HG02678 (cell line): ENCODE results near the gene METTL17.
"Not testable (repeated sequence)": the region's sequence is repeated elsewhere in the genome, so short reads cannot be mapped to it uniquely, and the experiment has no call there.

Source experiments
- ATAC-seq: cut with Tn5 transposase; IDR thresholded peaks from one replicate; pipeline ENCODE4 v1.9.1; 2021; ENCODE audit warnings: mild to moderate bottlenecking, moderate library complexity; ENCODE audit not compliant: unreplicated experiment

Gene METTL17

DNA sequence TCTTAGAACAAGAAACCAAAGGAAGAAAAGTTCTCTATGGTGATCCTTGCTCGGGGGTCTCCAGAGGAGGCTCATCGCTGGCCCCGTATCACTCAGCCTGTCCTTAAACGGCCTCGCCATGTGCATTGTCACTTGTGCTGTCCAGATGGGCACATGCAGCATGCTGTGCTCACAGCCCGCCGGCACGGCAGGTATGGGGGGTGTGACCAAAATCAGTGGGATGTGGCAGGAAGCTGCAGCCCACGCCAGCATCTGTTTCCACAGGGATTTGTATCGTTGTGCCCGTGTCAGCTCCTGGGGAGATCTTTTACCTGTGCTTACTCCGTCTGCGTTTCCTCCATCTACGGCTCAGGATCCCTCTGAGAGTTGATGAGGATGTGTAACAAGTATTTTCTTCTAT is 6.7 kb downstream of the METTL17 start:
- ATAC-seq = no peak

DNA sequence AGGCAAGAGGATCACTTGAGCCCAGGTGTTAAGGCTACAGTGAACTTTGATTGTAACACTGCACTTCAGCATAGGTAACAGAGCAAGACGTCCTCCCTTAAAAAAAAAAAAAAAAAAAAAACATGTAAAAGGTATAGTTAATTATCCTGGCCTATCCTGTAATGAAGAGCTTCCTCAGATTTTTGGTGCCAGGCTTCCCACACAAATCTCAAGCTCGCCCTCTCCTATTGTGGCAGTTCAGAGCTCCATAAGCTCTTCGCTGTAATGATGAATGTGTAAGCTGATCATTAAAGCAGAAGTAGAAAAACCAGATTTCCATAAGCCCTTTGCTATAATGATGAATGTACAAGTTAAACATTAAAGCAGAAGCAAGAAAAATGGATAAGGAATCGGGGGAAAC is 7.3 kb downstream of the METTL17 start:
- ATAC-seq = no peak

DNA sequence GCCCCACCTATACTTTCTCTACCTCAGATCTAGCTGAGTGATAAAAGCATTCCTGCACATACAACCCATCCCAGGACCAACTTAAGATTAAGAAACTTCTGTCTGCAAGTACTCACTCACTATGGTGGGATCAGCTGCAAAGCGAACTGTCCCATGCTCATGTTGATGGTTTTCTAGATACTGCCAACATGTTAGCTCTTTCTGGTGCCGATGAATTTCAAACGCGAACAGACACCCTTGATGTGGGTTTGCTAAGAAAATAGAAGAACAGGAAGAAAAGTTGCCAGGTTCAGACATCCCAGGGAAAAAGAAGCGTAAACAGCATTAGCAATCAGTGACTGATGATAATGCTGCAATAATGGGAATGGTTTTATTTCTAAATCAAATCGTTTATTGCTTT is 7.8 kb downstream of the METTL17 start:
- ATAC-seq = no peak

DNA sequence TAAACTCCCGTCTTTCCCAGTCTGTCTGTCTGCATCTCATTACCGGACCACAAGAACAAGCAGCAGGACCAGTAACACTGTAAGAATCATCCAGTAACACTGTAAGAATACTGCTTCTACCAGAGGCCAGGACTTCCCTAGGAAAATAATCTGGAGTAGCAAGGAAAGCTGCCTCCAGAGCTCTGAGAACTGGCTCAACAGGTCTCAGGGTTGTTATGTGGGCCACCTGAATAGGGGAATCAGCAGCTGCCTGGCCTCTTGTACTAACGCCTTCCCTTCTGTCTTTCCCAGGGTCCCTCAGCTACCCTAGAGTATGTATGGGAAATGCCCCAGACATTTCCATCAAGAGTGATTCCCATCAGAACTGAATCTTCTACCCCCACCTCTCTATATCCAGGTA is 8.4 kb downstream of the METTL17 start:
- no peak for ATAC-seq

DNA sequence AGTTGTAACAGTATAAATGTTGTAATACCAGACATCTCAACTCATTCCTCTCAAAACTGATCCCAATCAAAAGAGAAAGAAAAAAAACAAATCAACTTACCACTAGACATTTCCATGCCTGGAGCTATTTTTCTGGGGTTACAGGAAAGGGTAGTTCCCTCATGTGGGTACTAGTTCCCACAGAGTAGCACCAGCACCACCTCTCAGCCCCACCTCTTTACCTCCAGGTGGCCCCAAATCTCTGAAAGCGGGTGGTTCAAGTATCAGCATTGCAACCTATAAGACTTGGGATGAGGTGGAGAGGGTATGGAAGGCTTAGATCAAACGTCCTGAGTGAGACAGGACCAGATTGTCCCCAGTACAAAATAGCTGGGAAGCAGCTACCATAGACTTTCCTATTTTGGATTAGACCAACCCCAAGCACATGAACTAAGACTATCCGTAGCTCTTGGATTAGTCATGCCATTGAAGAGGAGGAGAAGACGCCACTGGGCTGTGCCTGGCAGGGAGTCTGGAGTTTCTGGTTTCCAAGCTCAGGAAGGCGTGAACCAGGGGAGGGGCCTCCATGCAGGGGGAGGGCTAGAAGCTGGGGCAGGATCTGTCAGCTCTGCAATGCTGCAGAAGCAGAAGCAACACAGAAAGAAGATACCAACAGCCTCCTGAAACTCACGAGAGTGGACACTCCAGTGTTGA is 9.0 kb downstream of the METTL17 start, which contains the start of gene SLC39A2:
Gene SLC39A2, plus strand, starts transcription at position 620 of the 693 bp plus-strand sequence. CDS start 154 bp downstream, outside the sequence.
- ATAC-seq = no peak

DNA sequence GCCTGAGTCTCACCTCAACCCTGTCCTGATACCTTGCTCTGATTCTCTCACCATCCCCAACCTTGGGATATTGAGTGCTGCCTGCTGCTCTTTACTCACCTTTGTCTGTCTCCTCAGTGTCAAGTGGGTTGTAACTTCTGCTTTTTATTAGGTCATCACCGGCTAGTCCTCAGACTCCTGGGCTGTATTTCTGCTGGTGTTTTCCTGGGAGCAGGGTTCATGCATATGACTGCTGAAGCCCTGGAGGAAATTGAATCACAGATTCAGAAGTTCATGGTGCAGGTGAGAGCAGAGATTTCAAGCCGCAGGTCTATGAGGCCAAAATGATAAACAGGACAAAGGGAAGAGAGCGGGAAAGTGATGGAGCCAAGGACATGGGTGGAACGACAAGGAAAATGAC is 9.8 kb downstream of the METTL17 start:
- no peak for ATAC-seq

DNA sequence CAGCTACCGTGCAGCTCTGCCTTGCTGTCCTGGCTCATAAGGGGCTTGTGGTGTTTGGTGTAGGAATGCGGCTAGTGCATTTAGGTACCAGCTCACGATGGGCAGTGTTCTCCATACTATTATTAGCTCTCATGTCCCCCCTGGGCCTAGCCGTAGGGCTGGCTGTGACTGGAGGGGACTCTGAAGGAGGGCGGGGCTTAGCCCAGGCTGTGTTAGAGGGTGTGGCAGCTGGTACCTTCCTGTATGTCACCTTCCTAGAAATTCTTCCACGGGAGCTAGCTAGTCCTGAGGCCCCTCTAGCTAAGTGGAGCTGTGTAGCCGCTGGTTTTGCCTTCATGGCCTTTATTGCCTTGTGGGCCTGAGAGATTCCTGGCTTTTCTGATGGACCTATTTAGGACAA is 11.4 kb downstream of the METTL17 start:
- no peak for ATAC-seq

DNA sequence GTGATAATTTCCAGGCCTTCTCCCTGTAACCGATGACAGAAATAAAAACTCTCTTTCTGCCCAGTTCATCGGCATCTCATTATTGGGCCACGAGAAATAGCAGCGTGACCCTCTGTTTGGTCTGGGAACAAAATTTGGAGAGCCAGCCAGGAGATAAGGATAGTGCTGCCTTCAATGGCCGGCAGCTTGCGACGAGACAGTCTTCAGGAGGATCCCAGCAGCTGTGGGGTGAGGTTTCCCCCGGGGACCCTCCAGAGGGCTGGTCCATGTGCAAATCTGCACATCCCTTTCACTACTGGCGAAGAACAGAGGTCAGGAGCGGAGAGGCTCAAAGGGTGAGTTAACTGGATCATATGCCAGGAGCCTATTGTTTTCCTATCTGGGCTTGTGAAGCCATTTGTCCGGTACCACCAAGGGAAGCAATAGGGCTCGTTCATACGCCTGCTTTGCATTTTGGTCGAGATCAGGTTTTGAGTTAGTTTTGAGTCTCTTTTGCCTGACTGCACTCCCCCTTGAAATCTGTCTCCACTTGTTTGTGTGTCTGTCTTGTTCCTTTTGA is 14.1 kb downstream of the METTL17 start:
- no peak for ATAC-seq

DNA sequence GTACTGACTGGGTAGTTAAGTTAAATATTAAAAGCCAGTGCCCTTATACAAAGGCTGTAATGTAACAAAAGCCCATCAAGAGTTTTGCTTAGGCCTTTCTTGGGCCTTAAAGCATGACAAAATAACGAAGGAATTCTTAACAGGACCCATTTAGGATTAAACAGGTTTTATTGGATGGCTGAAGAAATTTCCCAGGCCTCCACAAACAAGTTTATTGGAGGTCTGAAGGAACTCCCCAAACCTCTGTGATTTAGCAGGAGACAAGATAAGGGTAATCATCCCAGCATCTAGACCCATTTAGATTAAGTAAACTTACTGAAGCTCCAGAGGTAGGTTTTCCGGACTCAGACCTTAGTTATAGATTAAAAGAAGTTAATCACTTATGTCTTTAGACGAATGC is 19.9 kb downstream of the METTL17 start:
- ATAC-seq = not testable (repeated sequence)

DNA sequence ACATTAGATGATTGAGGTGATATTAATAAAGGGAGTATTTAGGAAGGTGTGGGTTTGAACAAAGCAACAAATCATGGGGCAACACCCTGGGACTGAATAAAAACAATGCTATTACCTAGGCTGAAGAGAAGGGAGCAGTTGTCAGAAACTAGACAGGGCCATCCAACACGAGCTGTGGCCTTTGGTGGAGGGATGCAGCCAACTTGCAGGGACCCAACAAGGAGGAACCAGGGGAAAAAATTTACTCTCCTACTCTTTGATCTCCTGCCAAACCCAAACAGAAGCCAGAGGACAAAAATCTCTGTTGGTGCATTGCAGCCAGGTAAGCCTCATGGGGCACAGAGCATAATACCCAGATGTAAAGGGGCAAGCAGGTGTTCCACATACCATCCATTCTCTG is 21.4 kb downstream of the METTL17 start:
- no peak for ATAC-seq

DNA sequence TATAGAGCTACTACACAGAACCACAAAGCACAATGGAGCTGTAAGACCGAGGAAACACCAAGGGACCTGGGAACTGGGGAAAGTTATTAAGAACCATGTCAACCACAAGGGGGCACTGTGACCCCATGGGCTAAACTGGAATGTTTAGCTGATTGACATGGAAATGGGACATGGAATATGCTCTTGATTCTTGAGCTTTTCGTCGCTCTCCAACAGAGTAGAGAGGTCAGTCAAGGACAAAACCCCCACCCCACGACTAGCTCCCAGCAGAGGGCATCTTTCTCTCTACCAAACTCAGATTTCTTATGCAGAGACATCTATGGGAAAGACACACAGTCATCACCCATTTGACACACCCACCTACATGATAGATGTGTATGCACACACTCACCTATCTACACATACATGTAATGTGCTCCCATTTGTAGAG is 25.0 kb downstream of the METTL17 start:
- ATAC-seq = no peak

DNA sequence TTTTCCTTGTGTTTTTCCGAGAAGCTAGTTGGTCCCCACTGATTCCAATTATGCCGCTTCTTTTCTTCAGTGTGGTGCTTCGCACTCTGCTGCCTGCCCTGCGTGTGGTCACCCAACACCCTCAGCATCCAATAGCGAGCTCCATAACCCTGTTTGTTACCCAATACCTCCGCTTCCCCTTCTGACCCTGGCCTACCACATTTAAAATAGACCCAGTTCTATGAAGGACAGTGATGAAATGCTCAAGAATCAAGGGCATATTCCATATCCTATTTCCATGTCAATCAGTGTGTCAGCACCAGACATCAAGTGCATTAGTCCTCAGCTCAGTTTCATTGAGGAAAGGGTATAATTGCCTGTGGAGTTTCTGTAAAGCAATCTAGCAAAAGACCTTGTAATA is 25.5 kb downstream of the METTL17 start:
- no peak for ATAC-seq

DNA sequence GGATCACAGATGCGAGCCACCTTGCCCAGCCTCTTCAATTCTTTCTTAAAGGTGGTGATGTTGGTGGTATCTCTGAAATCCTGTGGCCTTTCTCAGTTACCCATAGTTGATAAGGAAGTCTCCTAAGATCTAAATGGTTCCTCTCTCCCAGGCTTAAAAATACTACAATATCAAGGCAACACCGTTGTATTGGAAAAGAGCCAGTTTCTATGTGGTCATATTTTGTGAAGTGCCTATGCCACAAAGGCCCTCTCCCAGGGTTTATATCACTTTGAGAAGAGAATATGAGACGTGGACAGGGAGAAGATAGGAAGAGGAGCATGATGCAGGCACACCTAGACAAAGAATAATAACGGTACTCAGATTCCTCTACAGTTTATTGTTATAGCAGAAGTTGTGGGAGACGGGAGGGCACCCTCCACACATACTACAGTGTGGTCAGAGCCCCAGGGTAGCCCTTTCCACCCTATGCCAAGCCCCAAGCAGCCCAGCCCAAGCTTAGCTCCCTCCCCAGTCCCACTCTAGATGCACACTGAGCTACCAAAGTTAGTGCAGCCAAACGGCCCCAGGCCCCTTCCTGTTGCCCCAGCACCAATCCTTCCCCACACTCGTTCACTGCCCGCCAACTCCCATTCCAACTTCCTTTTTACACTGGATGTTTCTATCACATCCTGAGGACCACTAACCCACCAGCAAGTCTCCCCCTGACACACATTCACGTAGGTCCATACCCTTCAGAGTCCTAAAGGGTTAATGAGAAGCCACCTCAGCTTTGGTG is 26.8 kb downstream of the METTL17 start:
- ATAC-seq = no peak

DNA sequence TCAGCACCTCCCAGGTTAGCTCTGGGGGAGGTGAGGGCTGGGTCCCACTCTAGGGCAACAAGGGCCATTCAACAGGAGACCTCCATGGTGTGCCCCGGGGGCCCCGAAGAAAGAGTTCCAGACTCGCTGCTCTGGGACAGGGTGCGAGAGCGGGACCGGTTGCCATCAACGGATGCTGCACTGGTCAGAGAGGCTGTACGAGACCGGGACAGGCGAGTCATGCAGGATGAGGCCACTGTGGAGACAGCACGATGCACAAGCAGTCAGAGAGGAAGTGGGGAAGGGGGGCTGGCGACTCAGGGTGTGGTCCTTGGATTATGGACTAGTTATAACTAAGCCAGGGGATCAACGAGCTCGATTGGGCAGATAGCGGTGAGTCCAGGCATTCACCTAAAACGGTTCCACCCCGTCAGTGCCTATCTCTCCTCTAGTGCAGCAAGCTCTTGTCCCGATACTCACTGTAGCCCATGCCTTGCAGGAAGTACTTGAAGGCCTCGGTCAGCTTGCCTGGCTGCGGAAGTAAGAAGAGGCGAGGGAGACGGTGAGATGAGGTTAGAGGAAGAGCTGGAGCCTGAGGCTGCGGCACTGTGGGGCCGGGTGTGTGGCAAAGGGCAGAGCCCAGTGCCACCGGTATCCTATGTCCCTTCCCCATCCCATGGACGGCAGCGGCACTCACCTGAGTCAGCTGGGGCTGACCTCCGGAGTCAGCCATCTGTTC is 27.9 kb downstream of the METTL17 start:
- ATAC-seq = no peak

DNA sequence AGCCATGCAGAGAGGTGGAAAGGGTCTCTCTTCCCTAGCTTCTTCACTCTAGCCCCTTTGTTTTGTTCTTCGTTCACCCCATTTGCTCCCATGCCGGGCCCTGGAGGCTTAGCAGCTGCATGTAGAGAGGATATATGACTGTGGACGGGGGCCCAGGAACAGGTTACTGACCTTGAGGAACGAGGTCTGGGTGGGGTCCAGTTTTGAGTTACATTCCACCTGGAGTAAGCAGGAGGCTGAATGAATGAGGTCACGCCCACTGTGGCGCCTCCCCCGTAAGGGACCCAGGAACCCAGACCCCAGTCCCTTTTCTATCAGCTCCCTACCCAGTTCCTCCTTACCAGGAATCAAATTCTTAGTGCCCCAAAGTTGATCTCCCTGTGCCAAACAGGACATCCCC is 28.5 kb downstream of the METTL17 start:
- no peak for ATAC-seq

DNA sequence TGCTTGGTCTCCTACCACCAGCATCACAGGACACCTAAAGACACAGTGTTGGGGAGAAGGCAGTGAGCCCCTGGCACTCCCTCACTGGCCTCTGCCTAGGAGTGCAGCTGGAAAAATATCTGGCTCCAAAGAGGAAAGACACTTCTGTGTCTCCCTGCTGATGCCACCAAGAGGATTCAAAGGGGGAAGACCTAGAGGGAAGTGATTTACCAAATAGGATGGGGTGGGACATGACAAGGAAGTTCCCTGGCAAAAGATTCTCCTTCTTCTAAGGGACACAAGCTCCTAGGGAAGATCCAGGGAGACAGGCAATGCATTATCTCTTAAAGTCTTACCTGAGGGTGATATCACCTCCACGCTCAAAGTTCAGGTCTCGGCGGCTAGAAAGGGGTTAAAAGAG is 29.0 kb downstream of the METTL17 start:
- no peak for ATAC-seq

DNA sequence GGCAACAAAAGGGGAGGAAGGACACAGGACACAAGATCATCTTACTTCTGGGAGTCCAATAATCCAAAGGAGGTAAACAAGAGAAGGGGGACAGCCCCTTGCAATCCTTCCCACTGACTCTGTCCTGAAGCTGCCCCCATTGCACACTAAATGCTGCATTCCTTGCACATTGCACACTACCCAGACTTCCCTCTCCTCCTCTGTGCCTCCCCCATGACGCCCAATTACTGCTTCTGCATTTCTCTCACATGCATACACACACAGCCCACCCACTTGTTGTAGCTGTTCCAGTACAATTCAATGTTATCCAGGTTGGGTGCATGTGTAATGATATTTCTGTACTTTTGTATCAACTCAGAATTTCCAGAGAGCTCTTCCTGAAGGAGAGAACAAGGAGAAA is 29.6 kb downstream of the METTL17 start:
- ATAC-seq = no peak

DNA sequence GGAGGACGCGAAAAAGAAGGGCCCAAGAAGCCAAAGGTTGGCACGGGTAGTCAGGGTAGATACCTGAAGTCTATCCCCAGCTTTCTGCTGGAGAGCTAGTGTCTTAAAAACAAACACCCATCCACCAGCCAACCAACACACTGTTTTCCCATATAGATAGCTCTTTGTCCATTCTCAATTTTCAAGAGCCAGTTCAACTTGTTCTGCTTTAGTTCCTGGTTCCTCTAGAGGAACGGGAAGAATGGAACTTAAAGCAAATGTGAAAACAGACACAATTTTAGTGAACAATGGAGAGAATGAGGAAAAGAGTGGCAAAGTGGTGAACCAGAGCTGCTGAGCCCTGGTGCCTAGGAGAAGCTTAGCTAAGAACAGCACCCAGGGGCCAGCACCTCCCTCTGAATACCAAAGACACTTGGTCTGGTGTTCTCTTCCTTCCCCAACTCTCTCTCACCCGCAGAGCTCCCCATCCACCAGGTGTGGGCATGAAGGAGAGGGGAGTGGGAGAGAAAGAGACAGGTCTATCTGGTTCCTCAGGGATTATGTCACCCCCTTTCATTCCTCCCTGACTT is 31.3 kb downstream of the METTL17 start:
- ATAC-seq = no peak

DNA sequence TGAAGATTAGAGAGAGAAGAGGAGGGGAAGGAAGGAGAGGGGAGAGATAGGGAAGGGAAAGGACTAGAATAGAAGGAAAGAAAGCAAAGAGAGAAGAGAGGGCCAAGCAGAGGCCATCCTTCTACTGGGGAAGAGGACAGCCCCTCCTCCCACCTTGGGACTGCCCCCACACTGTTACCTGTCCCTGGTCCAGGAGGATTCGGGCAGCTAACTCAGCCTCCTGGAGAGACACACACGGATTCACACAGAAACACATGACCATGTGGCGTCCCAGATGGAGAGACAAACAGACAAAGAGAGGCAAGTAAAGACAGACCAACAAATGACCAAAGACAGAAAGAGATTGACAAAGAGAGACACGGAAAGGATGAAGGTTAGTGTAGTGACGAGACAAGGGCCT is 32.9 kb downstream of the METTL17 start:
- ATAC-seq = no peak

DNA sequence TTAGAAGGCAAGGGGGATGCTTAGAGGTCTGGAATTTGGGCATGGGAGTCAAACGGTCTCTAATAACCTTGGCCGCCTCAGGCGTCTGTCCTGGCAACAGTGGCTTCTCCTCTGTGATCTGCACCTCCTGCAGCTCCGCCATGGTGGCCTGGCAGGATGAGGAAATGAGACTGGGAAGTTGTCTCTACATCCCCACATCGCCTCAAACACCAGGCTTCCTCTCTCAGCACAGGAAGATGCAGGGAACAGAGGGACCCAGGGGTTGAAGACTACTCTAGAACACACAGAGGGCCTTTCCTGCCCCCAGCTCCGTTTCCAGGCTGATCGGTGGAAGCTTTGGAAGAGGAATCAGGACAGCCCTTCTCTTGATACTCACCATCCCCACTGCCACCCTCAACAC is 33.4 kb downstream of the METTL17 start:
- no peak for ATAC-seq
